C4-2B (cell line): ENCODE results near the gene BRME1.
A peak's percentile ranks its signal among the peaks of the same experiment; 100 is the strongest.
"Not testable (repeated sequence)": the region's sequence is repeated elsewhere in the genome, so short reads cannot be mapped to it uniquely, and the experiment has no call there.

Experiments used
- H3K27ac ChIP-seq: fragments of 450-650 bp; 2 replicates; pipeline ENCODE4 v1.5.1; 2017
- CTCF ChIP-seq: fragments of 450-650 bp; conservative IDR thresholded peaks from 2 replicates; pipeline ENCODE4 v1.5.1; 2017; ENCODE audit warnings: mild to moderate bottlenecking
- ZFX ChIP-seq: fragments of 450-650 bp; IDR thresholded peaks from 2 replicates; pipeline ENCODE4 v1.6.1; 2017

Gene BRME1

GRCh38 chr19:13923194-13923987 lies 17.5 kb upstream of the BRME1 start:
- TF ChIP-seq ZFX (no peak), CTCF (no peak)
- H3K27ac ChIP-seq, result no peak overlapping the region

GRCh38 chr19:13922118-13922517 lies 16.2 kb upstream of the BRME1 start:
- not testable (repeated sequence) for H3K27ac ChIP-seq

- H3K27ac ChIP-seq, result no peak overlapping the region
- no peak for TF ChIP-seq CTCF
- TF ChIP-seq ZFX, result no peak
These were observed 15.2 kb upstream of the BRME1 start for GRCh38 chr19:13920940-13921747.

GRCh38 chr19:13920524-13920923 lies 14.6 kb upstream of the BRME1 start:
- TF ChIP-seq CTCF (no peak), ZFX (no peak)
- H3K27ac ChIP-seq, result no peak overlapping the region

GRCh38 chr19:13918726-13919411 lies 13.0 kb upstream of the BRME1 start:
- H3K27ac ChIP-seq, result no peak overlapping the region; the same call in 1 of the 2 replicates
- TF ChIP-seq CTCF, result no peak
- no peak for TF ChIP-seq ZFX

- TF ChIP-seq CTCF (no peak), ZFX (no peak)
- peak overlapping the region; percentile 2; the same call in 1 of the 2 replicates for H3K27ac ChIP-seq
These were observed 12.0 kb upstream of the BRME1 start for GRCh38 chr19:13917888-13918406.

- no peak overlapping the region for H3K27ac ChIP-seq
- TF ChIP-seq ZFX, result no peak
- no peak for TF ChIP-seq CTCF
These were observed 8.9 kb upstream of the BRME1 start for GRCh38 chr19:13914777-13915176.
